Suprapubic skin (tissue), 4 donors: ENCODE data around the gene RAPGEF5. TPM values are rescaled to one million over a fixed set of nuclear protein-coding genes. Genes with fewer than 3 reads are reported as not detected.
"Not testable (repeated sequence)": the region's sequence is repeated elsewhere in the genome, so short reads cannot be mapped to it uniquely, and the experiment has no call there.

Experiments used
- DNase-seq, 2 donors: peaks; one replicate each; pipeline ENCODE4 v3.0.0-alpha.2; 2019; ENCODE audit warnings: low spot score in 2 of 2
- H3K27ac ChIP-seq: fragments of 200-600 bp; sonication (generic); one replicate; pipeline ENCODE4 v1.5.1; 2019
- H3K27me3 ChIP-seq: fragments of 200-600 bp; sonication (generic); one replicate; pipeline ENCODE4 v1.5.1; 2019
- H3K36me3 ChIP-seq: fragments of 200-600 bp; sonication (generic); one replicate; pipeline ENCODE4 v1.5.1; 2019
- H3K4me1 ChIP-seq: fragments of 200-600 bp; sonication (generic); one replicate; pipeline ENCODE4 v1.5.1; 2019
- H3K4me3 ChIP-seq: fragments of 200-600 bp; sonication (generic); one replicate; pipeline ENCODE4 v1.5.1; 2019; ENCODE audit warnings: mild to moderate bottlenecking
- H3K9me3 ChIP-seq: fragments of 200-600 bp; sonication (generic); one replicate; pipeline ENCODE4 v1.5.1; 2019
- CTCF ChIP-seq, 2 donors: fragments of 200-600 bp in 1 of 2; fragments of 450-650 bp in 1 of 2; sonication (generic) in 1 of 2; IDR thresholded peaks; one replicate each; pipeline ENCODE4 v1.5.1; 2016 to 2019; ENCODE audit warnings: antibody characterized with exemption in 2 of 2, mild to moderate bottlenecking in 1 of 2, moderate library complexity in 1 of 2
- EP300 ChIP-seq: sonication (generic); formaldehyde crosslinking; IDR thresholded peaks from one replicate; pipeline ENCODE4 v1.6.1; 2017; ENCODE audit warnings: antibody characterized with exemption
- POLR2A ChIP-seq, 2 donors: fragments of 450-650 bp; IDR thresholded peaks; one replicate each; pipeline ENCODE4 v1.6.1; 2017; ENCODE audit warnings: antibody characterized with exemption in 2 of 2, mild to moderate bottlenecking in 2 of 2, moderate library complexity in 2 of 2
- POLR2AphosphoS5 ChIP-seq, 3 donors: sonication (generic); formaldehyde crosslinking; IDR thresholded peaks; one replicate each; pipeline ENCODE4 v1.6.1; 2017; ENCODE audit warnings: antibody characterized with exemption in 3 of 3
- WGBS: methylation state at CpG from one replicate; pipeline ENCODE4 v1.1.5; 2018; 5-methylcytosine and 5-hydroxymethylcytosine counted together
- total RNA-seq, 4 donors: library from RNA; depleted of rRNA; stranded (reverse); fragments of >200 nt; gene quantifications; one replicate each; pipeline ENCODE4 v1.1.0, GENCODE V29; 2016

Gene RAPGEF5
- total RNA-seq, 4 donors from 2014 or later = 22.6 to 88.5 (median 26.9) TPM

- Histone ChIP-seq H3K9me3 (no peaks in the 10 kb centered on the region), H3K4me3 (no peak overlapping the region), H3K36me3 (no peaks in the 10 kb centered on the region), H3K4me1 (no peaks in the 10 kb centered on the region), H3K27me3 (no peaks in the 10 kb centered on the region), H3K27ac (no peak overlapping the region)
- WGBS = 62% methylated on average over 11 of the region's 11 CpGs
- DNase-seq = no peak
- no peak for TF ChIP-seq EP300
- no peak for TF ChIP-seq POLR2AphosphoS5 (IDR thresholded peaks at IDR 0.05)
- TF ChIP-seq POLR2A (IDR thresholded peaks at IDR 0.05) = no peak
- TF ChIP-seq CTCF (IDR thresholded peaks at IDR 0.05) = no peak
Observed at GRCh38 chr7:22094413-22095342, 262.3 kb downstream of the RAPGEF5 start.

GRCh38 chr7:22093936-22094335, 263.0 kb downstream of the RAPGEF5 start:
- no peaks in the 10 kb centered on the region for H3K36me3 ChIP-seq
- no peak for DNase-seq
- H3K4me1 ChIP-seq = no peaks in the 10 kb centered on the region
- WGBS = 81% methylated on average over 6 of the region's 6 CpGs
- TF ChIP-seq EP300 (no peak), POLR2A (IDR thresholded peaks at IDR 0.05) (no peak), POLR2AphosphoS5 (IDR thresholded peaks at IDR 0.05) (no peak), CTCF (IDR thresholded peaks at IDR 0.05) (no peak)
- H3K9me3 ChIP-seq = no peaks in the 10 kb centered on the region
- H3K27me3 ChIP-seq = no peaks in the 10 kb centered on the region
- H3K27ac ChIP-seq = no peak overlapping the region
- no peak overlapping the region for H3K4me3 ChIP-seq

GRCh38 chr7:22093001-22093400, 264.0 kb downstream of the RAPGEF5 start:
- no peak for DNase-seq
- no peaks in the 10 kb centered on the region for H3K9me3 ChIP-seq
- H3K4me1 ChIP-seq = no peaks in the 10 kb centered on the region
- no peak overlapping the region for H3K27ac ChIP-seq
- 38% methylated on average over 2 of the region's 2 CpGs for WGBS
- H3K36me3 ChIP-seq = no peaks in the 10 kb centered on the region
- H3K4me3 ChIP-seq = no peak overlapping the region
- TF ChIP-seq POLR2AphosphoS5 (IDR thresholded peaks at IDR 0.05) (no peak), POLR2A (IDR thresholded peaks at IDR 0.05) (no peak), EP300 (no peak), CTCF (IDR thresholded peaks at IDR 0.05) (no peak)
- no peaks in the 10 kb centered on the region for H3K27me3 ChIP-seq

GRCh38 chr7:22090958-22091525, 265.9 kb downstream of the RAPGEF5 start:
- not testable (repeated sequence) for H3K27ac ChIP-seq, H3K36me3 ChIP-seq, DNase-seq, H3K4me3 ChIP-seq, H3K4me1 ChIP-seq, H3K9me3 ChIP-seq, H3K27me3 ChIP-seq
- WGBS = 93% methylated on average over 11 of the region's 11 CpGs

GRCh38 chr7:22090512-22090911, 266.4 kb downstream of the RAPGEF5 start:
- no peaks in the 10 kb centered on the region for H3K27me3 ChIP-seq
- no peak for DNase-seq
- H3K4me1 ChIP-seq = no peaks in the 10 kb centered on the region
- H3K9me3 ChIP-seq = no peaks in the 10 kb centered on the region
- TF ChIP-seq POLR2A (IDR thresholded peaks at IDR 0.05) = no peak
- TF ChIP-seq CTCF (IDR thresholded peaks at IDR 0.05) = no peak
- TF ChIP-seq EP300 = no peak
- 95% methylated on average over 8 of the region's 24 CpGs for WGBS
- no peak overlapping the region for H3K4me3 ChIP-seq
- H3K27ac ChIP-seq = no peak overlapping the region
- no peaks in the 10 kb centered on the region for H3K36me3 ChIP-seq
